ENCODE measurements around the gene PTPN9.
"Not testable (repeated sequence)": the region's sequence is repeated elsewhere in the genome, so short reads cannot be mapped to it uniquely, and the experiment has no call there.

Gene PTPN9

GRCh38 chr15:75583701-75584100 is 4.6 kb upstream of the PTPN9 start:
- no peak for DNase-seq (ENCODE audit: low read depth in 2 of 2)

GRCh38 chr15:75582943-75583342 is 3.8 kb upstream of the PTPN9 start:
- DNase-seq (ENCODE audit: low read depth in 2 of 2), result not testable (repeated sequence)

GRCh38 chr15:75578173-75578947 is 755 bp downstream of the PTPN9 start:
- peak in 1 of 2 donors; percentile 10 for DNase-seq (ENCODE audit: low read depth in 2 of 2)

- DNase-seq (ENCODE audit: low read depth in 2 of 2), result no peak
These were observed 1.5 kb downstream of the PTPN9 start for GRCh38 chr15:75577401-75578172.

- no peak for DNase-seq (ENCODE audit: low read depth in 2 of 2)
These were observed 5.3 kb downstream of the PTPN9 start for GRCh38 chr15:75573648-75574384.

GRCh38 chr15:75570126-75570845 is 8.8 kb downstream of the PTPN9 start:
- no peak for DNase-seq (ENCODE audit: low read depth in 2 of 2)

GRCh38 chr15:75565062-75565970 is 13.8 kb downstream of the PTPN9 start:
- DNase-seq (ENCODE audit: low read depth in 2 of 2), result no peak

GRCh38 chr15:75561888-75562287 is 17.2 kb downstream of the PTPN9 start:
- no peak for DNase-seq (ENCODE audit: low read depth in 2 of 2)

GRCh38 chr15:75559360-75559759 is 19.8 kb downstream of the PTPN9 start:
- DNase-seq (ENCODE audit: low read depth in 2 of 2), result not testable (repeated sequence)

- DNase-seq (ENCODE audit: low read depth in 2 of 2), result not testable (repeated sequence)
These were observed 20.2 kb downstream of the PTPN9 start for GRCh38 chr15:75558955-75559354.

GRCh38 chr15:75554717-75555116 is 24.4 kb downstream of the PTPN9 start:
- no peak for DNase-seq (ENCODE audit: low read depth in 2 of 2)

GRCh38 chr15:75553659-75554058 is 25.5 kb downstream of the PTPN9 start:
- DNase-seq (ENCODE audit: low read depth in 2 of 2), result no peak

GRCh38 chr15:75551091-75551490 is 28.0 kb downstream of the PTPN9 start:
- no peak for DNase-seq (ENCODE audit: low read depth in 2 of 2)

- DNase-seq (ENCODE audit: low read depth in 2 of 2), result no peak
These were observed 34.1 kb downstream of the PTPN9 start for GRCh38 chr15:75545064-75545463.

- DNase-seq (ENCODE audit: low read depth in 2 of 2), result no peak
These were observed 34.8 kb downstream of the PTPN9 start for GRCh38 chr15:75544359-75544758.

GRCh38 chr15:75542949-75543545 is 36.1 kb downstream of the PTPN9 start:
- not testable (repeated sequence) for DNase-seq (ENCODE audit: low read depth in 2 of 2)

GRCh38 chr15:75542386-75542797 is 36.7 kb downstream of the PTPN9 start:
- no peak for DNase-seq (ENCODE audit: low read depth in 2 of 2)

GRCh38 chr15:75538376-75538775 is 40.7 kb downstream of the PTPN9 start:
- DNase-seq (ENCODE audit: low read depth in 2 of 2), result no peak

- no peak for DNase-seq (ENCODE audit: low read depth in 2 of 2)
These were observed 45.2 kb downstream of the PTPN9 start for GRCh38 chr15:75533945-75534344.

Measured in stimulated activated CD8-positive, alpha-beta memory T cell treated with anti-CD3 and anti-CD28 coated beads, Interleukin-2, amount 100 ng/mL, for 48 hours (primary cell).